GM03348 (cell line): ENCODE data around the gene ARID5B.

Experiments
- DNase-seq: peaks from one replicate; pipeline ENCODE4 v3.0.0; 2012; ENCODE audit warnings: low spot score

ARID5B gene

GRCh38 chr10:61904733-61905725, 3.5 kb downstream of the ARID5B start:
- peak; percentile 77 for DNase-seq

- DNase-seq, result no peak
Observed at GRCh38 chr10:61905837-61906561, 4.5 kb downstream of the ARID5B start.

DNA sequence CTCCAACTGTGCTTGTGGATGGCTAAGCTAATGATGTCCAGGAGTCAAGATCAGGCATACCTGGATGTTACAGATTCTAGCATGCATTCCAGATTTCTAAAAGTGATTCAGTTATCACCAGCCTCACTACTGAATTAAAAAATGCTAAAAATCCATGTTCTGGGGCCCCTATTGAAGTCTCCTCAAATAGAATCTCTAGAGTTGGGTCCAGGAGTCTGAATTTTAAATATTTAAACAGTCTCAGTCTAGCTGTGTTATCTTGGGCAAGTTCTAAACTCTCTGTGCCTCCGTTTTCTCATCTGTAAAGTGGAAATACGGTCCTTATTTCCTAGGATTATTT, 5.0 kb downstream of the ARID5B start:
- DNase-seq, result no peak

DNA sequence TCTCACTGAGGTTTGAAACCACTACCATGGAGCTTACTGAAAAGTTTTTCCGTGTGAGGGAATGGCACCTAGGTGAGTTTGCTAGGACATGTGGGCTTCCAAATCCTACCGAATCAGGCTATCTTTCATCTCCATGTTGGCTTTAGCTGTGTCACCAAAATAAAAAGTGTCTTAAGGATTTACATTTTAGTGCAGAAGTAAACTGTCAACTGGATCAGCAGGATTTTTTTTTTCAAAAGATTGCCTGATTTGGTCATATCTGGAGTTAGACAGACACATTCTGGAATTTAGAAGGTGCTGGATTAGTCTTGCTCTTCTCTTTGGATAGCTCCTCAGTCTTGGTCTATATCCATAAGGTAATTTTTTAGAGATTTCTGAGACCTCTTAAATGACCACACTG, 5.5 kb downstream of the ARID5B start:
- DNase-seq, result no peak

DNA sequence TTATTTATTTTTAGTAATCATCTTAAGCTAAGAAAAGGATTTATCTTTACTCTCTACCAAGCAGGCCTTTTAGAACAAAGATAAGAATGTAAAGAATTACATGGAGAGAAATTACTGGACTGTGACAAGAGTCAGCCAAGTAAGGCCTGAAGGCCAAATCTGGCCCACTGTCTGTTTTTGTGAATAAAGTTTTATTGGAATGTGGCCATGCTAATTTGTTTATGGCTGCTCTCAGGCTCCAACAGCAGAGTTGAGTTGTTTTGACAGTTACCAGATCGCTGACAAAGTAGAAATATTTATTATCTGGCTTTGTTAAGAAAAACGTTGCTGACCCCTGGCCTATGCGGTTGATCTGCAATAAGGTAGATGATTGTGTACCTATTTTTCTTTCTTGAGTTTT, 6.1 kb downstream of the ARID5B start:
- no peak for DNase-seq

GRCh38 chr10:61910226-61910805, 8.8 kb downstream of the ARID5B start:
- no peak for DNase-seq

- DNase-seq, result no peak
Observed at GRCh38 chr10:61910894-61911293, 9.4 kb downstream of the ARID5B start.

DNA sequence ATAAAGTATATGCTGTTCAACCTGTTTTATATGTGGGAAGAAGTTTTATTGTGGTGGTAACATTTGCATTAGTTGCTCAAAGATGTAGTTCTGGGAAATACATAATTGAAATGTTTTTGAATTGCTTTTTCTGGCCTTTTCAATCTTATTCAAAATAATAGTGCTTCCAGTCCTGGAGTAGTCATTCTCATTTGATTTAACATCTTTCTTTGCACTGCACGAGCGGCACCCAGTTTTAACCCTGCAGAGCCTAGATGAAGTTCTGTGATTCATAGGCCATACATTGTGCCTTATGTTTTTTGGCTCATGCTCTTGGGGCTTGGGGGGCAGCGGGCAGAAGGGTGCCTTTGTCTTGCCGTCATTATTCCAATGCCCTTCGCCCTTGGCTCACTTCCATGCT, 9.9 kb downstream of the ARID5B start:
- no peak for DNase-seq

DNA sequence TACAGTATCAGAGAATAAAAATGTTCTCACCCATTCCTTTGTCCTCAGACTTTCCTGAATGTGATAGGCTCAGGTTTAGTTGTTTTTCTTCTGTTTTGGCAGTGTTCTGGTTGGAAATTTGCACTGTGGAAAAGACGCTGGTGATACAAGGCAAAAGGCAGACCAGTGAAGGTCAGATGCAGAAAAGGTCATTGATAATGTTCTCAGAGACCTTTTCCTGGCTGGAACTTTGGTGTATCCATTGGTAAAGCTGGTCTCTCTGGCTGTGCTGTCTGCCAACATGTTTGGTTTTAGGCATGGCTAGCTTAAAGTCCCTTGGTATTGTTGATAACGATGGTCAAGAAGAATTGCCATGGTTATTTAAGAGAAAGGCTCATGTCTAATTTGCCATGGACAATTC, 11.5 kb downstream of the ARID5B start:
- DNase-seq, result no peak

DNA sequence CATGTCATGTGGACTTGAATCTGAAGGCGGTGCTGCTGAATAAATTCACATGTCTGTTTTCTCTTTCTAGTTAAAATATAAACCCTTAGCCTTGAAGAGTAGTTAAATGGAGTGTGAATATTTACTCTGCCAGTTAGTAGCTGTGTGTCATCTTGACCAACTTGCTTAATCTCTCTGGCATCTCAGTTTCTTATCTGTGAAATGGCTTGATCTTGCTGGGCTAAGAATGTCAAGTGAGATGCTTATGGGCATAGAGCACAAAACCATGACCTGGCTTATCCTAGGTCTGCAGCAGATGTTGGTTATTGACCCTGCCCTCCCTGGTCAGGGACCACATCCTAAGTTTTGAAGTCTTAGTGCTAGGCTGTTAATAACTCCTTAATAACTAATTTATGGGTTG, 16.6 kb downstream of the ARID5B start:
- no peak for DNase-seq

DNA sequence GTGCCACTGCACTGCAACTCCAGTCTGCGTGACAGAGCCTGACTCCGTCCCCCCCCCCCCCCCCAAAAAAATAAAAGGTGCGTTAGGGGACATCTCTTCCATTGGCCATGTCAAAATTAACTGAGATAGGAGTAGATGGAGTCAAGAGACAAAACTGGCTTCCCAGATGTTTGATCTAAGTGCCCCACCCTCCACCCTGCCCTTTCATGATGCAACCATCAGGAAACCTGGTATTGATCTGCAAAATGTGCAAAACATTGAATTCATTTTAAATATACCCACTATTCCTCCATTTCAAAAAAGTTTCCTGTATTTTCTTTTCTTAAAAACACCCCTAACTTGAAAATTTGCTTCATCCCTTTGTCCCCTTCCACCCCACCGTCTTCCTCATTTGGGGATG, 17.5 kb downstream of the ARID5B start:
- no peak for DNase-seq

- DNase-seq, result no peak
Observed at GRCh38 chr10:61919646-61920215, 18.2 kb downstream of the ARID5B start.

- no peak for DNase-seq
Observed at GRCh38 chr10:61921143-61921542, 19.6 kb downstream of the ARID5B start.

GRCh38 chr10:61923210-61923949, 21.9 kb downstream of the ARID5B start:
- peak; percentile 61 for DNase-seq

DNA sequence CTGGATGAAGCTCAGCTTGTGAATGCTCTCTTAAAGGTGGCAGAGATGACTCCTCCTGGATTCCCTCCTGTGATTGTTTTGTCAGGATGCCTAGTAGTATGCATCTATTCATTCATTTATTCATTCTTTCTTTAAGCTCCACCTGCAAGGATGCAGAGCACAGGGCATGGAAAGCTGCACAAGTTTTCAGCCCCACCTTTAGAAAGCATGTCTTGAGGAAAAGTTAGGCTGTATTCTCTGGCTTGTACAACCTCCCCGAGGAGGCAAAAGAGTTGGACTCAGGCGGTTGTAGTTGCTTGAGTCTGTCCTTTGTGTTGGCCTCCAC, 22.4 kb downstream of the ARID5B start:
- DNase-seq, result no peak

GRCh38 chr10:61929555-61929954, 28.1 kb downstream of the ARID5B start:
- DNase-seq, result no peak

DNA sequence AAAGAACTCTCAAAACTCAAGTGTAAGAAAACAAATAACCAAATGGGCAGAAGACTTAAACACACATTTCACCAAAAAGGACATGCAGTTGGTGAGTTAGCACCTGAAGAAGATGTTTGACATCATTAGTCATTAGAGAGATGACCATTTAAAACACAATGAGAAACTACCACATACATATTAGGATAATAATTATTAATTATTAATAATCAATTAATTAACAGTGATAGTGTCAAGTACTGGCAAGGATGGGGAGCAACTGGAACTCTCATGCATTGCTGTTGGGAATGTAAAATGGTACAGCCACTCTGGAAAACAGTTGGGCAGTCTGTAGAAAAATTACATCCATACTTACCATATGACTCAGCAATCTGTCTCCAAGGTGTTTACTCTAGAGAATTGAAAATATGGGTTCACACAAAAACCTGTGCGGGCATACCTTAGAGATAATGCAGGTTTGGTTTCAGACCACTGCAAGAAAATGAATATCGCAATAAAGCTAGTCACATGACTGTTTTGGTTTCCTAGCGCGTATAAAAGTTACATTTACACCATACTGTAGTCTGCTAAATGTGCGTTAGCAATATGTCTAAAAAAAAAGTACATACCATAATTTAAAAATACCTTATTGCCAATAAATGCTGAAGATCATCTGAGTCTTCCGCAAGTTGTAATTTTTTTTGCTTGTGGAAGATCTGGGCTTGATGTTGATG, 30.3 kb downstream of the ARID5B start:
- DNase-seq, result no peak

DNA sequence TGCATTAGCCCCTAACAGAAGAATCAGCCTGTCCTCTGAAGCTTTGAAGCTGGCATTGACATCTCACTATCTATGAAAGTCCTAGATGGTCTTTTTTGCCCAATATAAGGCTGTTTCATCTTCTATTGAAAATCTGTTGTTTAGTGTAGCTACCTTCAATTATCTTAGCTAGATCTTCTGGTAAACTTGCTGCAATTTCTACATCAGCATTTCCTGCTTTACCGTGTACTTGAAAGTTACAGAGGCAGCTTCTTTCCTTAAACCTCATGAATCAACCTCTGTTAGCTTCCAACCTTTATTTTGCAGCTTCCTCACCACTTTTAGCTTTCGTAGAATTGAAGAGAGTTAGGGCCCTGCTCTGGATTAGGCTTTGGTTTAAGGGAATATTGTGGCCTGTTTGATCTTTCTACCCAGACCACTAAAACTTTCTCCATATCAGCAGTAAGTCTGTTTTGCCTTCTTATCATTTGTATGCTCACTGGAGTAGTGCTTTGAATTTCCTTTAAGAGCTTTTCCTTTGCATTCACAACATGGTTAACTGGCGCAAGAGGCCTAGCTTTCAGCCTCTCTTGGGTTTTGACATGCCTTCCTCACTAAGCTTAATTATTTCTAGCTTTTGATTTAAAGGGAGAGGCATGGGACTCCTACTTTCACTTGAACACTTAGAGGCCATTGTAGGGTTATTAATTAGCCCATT, 32.5 kb downstream of the ARID5B start:
- DNase-seq, result no peak

GRCh38 chr10:61935077-61935476, 33.6 kb downstream of the ARID5B start:
- DNase-seq, result no peak

GRCh38 chr10:61936770-61937169, 35.3 kb downstream of the ARID5B start:
- DNase-seq, result no peak
